T1000 (cell line): ENCODE data around the gene PSG1.
"Not testable (repeated sequence)": the region's sequence is repeated elsewhere in the genome, so short reads cannot be mapped to it uniquely, and the experiment has no call there.

Source experiments
- DNase-seq: peaks from one replicate; lab custom pipeline; 2025; ENCODE audit warnings: mixed read lengths; lab: John Stamatoyannopoulos, UW

The PSG1 gene

GRCh38 chr19:42819960-42820650 lies 59.4 kb downstream of the PSG1 start:
- not testable (repeated sequence) for DNase-seq

GRCh38 chr19:42816894-42817293 lies 62.6 kb downstream of the PSG1 start:
- DNase-seq, result no peak
